Activated CD4-positive, CD25-positive, alpha-beta regulatory T cell treated with anti-CD3 and anti-CD28 coated beads, Interleukin-2, amount 50 U/mL, for 16 hours (primary cell): ENCODE measurements around the gene RDH16.
"Not testable (repeated sequence)": the region's sequence is repeated elsewhere in the genome, so short reads cannot be mapped to it uniquely, and the experiment has no call there.

Experiments used
- DNase-seq: peaks from one replicate; pipeline ENCODE4 v3.0.0-alpha.2; 2020; ENCODE audit warnings: low read depth, low spot score

RDH16 gene

DNA sequence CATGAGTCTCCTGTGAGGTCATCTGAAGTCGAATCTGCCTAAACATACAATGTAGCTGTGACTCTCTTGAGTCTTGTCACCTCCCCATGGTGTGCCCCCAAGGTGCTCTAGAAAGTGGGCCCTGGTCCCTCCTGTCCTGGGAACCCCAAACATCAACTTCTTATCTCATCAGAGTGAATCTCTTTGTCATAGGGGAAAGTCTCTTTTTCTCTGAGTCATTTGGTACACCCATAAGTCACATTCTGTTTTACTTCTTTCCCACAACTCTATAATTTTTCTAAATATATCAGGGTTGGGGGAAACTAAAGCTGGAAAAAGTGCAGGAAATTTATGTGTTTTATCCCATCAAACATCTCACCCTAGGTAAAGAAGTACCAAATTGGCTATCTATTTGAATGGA lies 36.1 kb downstream of the RDH16 start:
- no peak for DNase-seq

DNA sequence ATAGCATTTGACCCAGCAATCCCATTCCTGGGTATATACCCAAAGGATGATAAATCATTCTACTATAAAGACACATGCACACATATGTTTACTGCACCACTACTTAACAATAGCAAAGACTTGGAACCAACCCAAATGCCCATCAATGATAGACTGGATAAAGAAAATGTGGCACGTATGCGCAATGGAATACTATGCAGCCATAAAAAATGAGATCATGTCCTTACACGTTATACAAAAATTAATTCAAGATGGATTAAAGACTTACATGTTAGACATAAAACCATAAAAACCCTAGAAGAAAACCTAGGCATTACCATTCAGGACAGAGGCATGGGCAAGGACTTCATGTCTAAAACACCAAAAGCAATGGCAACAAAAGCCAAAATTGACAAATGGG lies 39.3 kb downstream of the RDH16 start:
- not testable (repeated sequence) for DNase-seq

DNA sequence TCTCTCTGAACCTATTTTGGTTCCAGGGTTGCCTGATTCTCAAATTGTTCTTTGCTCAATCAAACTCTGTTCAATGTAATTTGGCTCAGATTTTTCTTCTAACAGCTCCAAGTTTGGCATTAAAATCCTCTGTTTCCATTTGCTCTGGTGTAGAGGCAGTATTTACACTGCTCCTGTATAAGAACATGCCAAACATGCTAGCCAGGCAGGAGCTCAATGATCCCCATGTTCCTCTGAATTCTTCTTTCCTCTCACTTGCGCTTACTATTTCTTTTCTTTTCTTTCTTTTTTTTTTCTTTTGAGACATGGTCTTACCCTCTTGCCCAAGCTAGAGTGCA lies 40.4 kb downstream of the RDH16 start:
- DNase-seq = no peak

DNA sequence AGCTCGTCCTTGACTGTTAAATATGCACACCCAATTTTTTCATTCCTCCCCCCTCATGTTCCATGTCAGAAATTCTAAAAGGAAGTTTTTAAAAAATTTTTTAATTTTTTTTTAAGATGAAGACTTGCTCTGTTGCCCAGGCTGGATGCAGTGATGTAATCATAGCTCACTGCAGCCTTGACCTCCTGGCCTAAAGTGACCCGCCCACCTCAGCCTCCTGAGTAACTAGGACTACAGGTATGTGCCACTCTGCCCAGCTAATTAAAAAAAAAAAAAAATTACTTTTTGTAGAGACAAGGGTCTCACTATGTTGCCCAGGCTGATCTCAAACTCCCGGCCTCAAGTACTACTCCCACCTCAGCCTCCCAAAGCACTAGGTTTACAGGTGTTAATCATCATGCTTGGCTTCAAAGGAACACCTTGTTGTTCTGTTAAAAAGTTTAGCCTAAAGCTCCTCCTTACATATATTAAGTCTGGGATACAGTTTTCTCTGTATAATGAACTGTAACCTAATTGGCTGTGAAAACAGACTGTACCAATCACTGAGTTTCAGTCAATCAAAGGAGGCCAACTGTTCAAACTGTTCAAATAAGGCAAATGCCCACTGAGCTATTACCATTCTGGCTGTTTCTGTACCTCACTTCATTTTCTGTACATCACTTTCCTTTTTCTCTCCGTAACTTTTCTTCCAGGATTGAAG lies 41.0 kb downstream of the RDH16 start:
- DNase-seq = no peak

DNA sequence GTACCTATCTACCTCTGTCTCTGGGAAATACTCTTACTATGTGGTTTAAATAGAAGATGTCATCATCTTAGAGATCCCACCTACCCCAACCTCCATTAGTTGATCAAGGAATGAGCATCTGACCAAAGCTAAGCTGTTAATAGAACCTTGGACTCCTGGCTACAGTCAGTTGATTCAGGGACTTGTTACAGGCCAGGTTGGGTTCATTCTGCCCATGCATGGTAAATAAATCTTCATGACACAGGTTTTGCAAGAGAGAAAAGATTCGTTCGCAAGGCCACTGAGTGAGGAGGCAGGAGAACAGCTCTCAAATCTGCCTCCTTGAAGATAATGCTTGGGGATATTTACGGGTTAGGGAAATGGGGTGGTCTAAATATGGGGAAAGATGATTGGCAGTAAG lies 42.7 kb downstream of the RDH16 start:
- no peak for DNase-seq

DNA sequence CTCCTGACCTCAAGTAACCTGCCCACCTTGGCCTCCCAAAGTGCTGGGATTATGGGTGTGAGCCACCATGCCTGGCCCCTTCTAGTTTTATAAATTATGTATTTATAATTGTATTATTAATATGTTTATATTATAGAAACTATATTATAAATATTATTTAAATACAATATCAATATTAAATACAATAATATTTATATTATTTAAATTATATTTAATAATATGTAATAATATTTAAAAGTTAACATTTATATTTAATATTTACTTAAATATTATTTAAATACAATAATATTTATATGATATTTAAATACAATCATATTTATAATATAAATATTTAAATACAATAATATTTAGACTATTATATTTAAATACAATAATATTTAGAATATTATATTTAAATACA lies 43.2 kb downstream of the RDH16 start:
- no peak for DNase-seq

DNA sequence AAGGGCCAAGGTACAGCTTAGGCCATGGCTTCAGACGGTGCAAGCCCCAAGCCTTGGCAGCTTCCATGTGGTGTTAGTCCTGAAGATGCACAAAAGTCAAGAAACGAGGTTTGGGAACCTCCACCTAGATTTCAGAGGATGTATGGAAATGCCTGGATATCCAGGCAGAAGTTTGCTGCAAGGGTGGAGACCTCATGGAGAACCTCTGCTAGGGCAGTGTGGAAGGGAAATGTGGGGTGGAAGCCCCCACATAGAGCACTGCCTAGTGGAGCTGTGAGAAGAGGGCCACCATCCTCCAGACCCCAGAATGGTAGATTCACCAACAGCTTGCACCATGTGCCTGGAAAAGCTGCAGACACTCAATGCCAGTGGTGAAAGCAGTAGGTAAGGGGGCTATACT lies 48.0 kb downstream of the RDH16 start:
- not testable (repeated sequence) for DNase-seq

DNA sequence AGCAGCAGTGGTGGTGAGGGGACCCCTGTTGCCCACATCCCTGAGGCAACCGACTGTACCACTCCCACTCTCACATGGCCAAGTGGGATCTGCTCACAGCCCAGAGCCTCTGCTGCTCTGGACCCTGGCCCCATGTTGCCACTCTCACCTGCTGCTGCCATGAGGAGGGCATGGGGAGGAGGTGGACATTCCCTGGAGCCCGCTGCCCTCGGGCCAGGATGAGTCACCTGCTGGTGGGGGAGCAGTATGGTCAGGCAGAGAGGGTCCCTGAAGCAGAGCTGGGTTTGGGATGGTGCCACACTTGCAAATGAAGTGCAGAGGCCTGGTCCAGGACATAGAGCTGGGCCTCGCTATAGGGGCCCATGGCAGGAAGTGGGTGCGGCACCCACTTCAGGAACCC lies 49.3 kb downstream of the RDH16 start:
- DNase-seq = no peak

DNA sequence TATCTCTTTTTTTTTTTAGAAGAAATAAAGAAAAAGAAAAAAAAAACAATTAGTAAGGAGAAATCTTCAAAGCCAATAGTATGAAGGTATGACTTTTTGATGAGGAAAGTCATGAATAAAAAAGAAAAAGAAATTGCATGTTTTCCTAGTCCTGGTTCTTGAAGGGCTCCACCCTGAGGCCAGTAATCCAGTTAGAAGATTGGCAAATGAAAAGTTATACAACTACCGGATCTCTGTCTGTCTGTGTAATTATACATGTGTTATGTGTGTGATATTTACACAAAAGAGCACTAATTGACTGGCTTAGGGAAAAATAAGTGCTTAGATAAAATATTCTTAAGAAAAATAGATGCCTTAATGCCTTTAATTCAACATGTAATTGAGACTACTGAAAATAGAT lies 51.6 kb downstream of the RDH16 start:
- DNase-seq = no peak

DNA sequence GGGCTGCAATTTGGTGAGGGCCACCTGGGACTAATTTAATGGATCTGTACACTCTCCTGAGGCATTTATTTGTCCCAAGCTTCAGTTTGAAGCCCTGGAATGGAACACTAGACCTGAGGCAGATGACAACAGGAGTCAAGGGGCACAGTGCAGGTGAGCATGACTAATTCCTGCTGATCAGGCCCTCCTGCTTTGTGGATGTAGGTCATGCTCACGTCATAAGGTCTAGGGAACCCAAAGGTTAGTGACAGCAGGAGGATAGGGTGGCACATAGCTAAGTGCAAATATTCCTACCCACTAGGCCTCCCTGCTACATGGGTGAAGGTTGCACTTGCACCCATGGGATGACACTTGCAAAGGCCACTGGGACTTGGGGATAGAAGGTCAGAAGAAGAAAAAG lies 54.0 kb downstream of the RDH16 start:
- DNase-seq = no peak
